HEK293 (cell line): Measurements from ENCODE around the gene INF2.

ENCODE experiments used
- CTCF ChIP-seq: fragments of 450-650 bp; formaldehyde crosslinking; IDR thresholded peaks from 2 replicates; pipeline ENCODE4 v1.5.1; 2016; ENCODE audit warnings: missing biosample characterization, missing genetic modification characterization
- FEZF1 ChIP-seq: fragments of 450-650 bp; formaldehyde crosslinking; IDR thresholded peaks from 2 replicates; pipeline ENCODE4 v1.5.1; 2016; ENCODE audit warnings: missing biosample characterization, missing genetic modification characterization
- HIC1 ChIP-seq: fragments of 450-650 bp; formaldehyde crosslinking; IDR thresholded peaks from 2 replicates; pipeline ENCODE4 v1.5.1; 2016; ENCODE audit warnings: missing biosample characterization, missing genetic modification characterization
- KLF1 ChIP-seq: fragments of 450-650 bp; formaldehyde crosslinking; IDR thresholded peaks from 2 replicates; pipeline ENCODE4 v1.5.1; 2016; ENCODE audit warnings: missing biosample characterization, missing genetic modification characterization
- KLF9 ChIP-seq: fragments of 450-650 bp; formaldehyde crosslinking; IDR thresholded peaks from 2 replicates; pipeline ENCODE4 v1.5.1; 2016; ENCODE audit warnings: missing biosample characterization, missing genetic modification characterization, low read depth
- MZF1 ChIP-seq: fragments of 450-650 bp; formaldehyde crosslinking; IDR thresholded peaks from 2 replicates; pipeline ENCODE4 v1.5.1; 2017; ENCODE audit warnings: missing biosample characterization, missing genetic modification characterization, borderline replicate concordance
- SP2 ChIP-seq: fragments of 450-650 bp; formaldehyde crosslinking; IDR thresholded peaks from 2 replicates; pipeline ENCODE4 v1.5.1; 2016; ENCODE audit warnings: missing biosample characterization, missing genetic modification characterization
- ZBTB17 ChIP-seq: fragments of 450-650 bp; formaldehyde crosslinking; IDR thresholded peaks from 2 replicates; pipeline ENCODE4 v1.5.1; 2016; ENCODE audit warnings: missing biosample characterization, missing genetic modification characterization
- ZBTB8A ChIP-seq: fragments of 450-650 bp; formaldehyde crosslinking; IDR thresholded peaks from 2 replicates; pipeline ENCODE4 v1.5.1; 2016; ENCODE audit warnings: missing biosample characterization, missing genetic modification characterization
- ZFP69B ChIP-seq: fragments of 450-650 bp; formaldehyde crosslinking; IDR thresholded peaks from 2 replicates; pipeline ENCODE4 v1.5.1; 2016; ENCODE audit warnings: missing biosample characterization, missing genetic modification characterization
- ZNF175 ChIP-seq: fragments of 450-650 bp; formaldehyde crosslinking; IDR thresholded peaks from 2 replicates; pipeline ENCODE4 v1.5.1; 2016; ENCODE audit warnings: missing biosample characterization, missing genetic modification characterization
- ZNF239 ChIP-seq: fragments of 450-650 bp; formaldehyde crosslinking; IDR thresholded peaks from 2 replicates; pipeline ENCODE4 v1.5.1; 2016; ENCODE audit warnings: missing biosample characterization, missing genetic modification characterization
- ZNF24 ChIP-seq: fragments of 450-650 bp; formaldehyde crosslinking; IDR thresholded peaks from 2 replicates; pipeline ENCODE4 v1.5.1; 2016; ENCODE audit warnings: missing biosample characterization, missing genetic modification characterization
- ZNF248 ChIP-seq: fragments of 450-650 bp; formaldehyde crosslinking; IDR thresholded peaks from 2 replicates; pipeline ENCODE4 v1.5.1; 2017; ENCODE audit warnings: missing biosample characterization, missing genetic modification characterization
- ZNF292 ChIP-seq: fragments of 450-650 bp; formaldehyde crosslinking; IDR thresholded peaks from 2 replicates; pipeline ENCODE4 v1.5.1; 2016; ENCODE audit warnings: low read depth, missing biosample characterization, missing genetic modification characterization, borderline replicate concordance
- ZNF37A ChIP-seq: fragments of 450-650 bp; IDR thresholded peaks from 2 replicates; pipeline ENCODE4 v1.5.1; 2018; ENCODE audit warnings: missing biosample characterization, missing genetic modification characterization
- ZNF391 ChIP-seq: fragments of 450-650 bp; formaldehyde crosslinking; IDR thresholded peaks from 2 replicates; pipeline ENCODE4 v1.5.1; 2016; ENCODE audit warnings: low read depth, missing biosample characterization, missing genetic modification characterization, borderline replicate concordance
- ZNF580 ChIP-seq: fragments of 450-650 bp; formaldehyde crosslinking; IDR thresholded peaks from 2 replicates; pipeline ENCODE4 v1.5.1; 2016; ENCODE audit warnings: missing biosample characterization, missing genetic modification characterization
- ZNF658 ChIP-seq: fragments of 450-650 bp; formaldehyde crosslinking; IDR thresholded peaks from 2 replicates; pipeline ENCODE4; 2016; ENCODE audit warnings: missing biosample characterization, missing genetic modification characterization
- ZNF776 ChIP-seq: fragments of 450-650 bp; formaldehyde crosslinking; IDR thresholded peaks from 2 replicates; pipeline ENCODE4 v1.5.0; 2017; ENCODE audit warnings: missing biosample characterization, missing genetic modification characterization, borderline replicate concordance
- TF ChIP-seq, protein P1 (sequence below): fragments of 450-650 bp; formaldehyde crosslinking; conservative IDR thresholded peaks from 2 replicates; pipeline ENCODE4 v1.5.1; 2016; ENCODE audit warnings: low read depth, missing biosample characterization, missing genetic modification characterization
- TF ChIP-seq, protein P2 (sequence below): fragments of 450-650 bp; IDR thresholded peaks from 2 replicates; pipeline ENCODE4 v1.5.1; 2018; ENCODE audit warnings: missing biosample characterization, missing genetic modification characterization
- TF ChIP-seq, protein P3 (sequence below): fragments of 450-650 bp; formaldehyde crosslinking; IDR thresholded peaks from 2 replicates; pipeline ENCODE4 v1.5.1; 2016; ENCODE audit warnings: missing biosample characterization, missing genetic modification characterization

The INF2 gene

GRCh38 chr14:104639885-104640548 is 49.4 kb upstream of the INF2 start (continued):
- TF ChIP-seq, protein P1, sequence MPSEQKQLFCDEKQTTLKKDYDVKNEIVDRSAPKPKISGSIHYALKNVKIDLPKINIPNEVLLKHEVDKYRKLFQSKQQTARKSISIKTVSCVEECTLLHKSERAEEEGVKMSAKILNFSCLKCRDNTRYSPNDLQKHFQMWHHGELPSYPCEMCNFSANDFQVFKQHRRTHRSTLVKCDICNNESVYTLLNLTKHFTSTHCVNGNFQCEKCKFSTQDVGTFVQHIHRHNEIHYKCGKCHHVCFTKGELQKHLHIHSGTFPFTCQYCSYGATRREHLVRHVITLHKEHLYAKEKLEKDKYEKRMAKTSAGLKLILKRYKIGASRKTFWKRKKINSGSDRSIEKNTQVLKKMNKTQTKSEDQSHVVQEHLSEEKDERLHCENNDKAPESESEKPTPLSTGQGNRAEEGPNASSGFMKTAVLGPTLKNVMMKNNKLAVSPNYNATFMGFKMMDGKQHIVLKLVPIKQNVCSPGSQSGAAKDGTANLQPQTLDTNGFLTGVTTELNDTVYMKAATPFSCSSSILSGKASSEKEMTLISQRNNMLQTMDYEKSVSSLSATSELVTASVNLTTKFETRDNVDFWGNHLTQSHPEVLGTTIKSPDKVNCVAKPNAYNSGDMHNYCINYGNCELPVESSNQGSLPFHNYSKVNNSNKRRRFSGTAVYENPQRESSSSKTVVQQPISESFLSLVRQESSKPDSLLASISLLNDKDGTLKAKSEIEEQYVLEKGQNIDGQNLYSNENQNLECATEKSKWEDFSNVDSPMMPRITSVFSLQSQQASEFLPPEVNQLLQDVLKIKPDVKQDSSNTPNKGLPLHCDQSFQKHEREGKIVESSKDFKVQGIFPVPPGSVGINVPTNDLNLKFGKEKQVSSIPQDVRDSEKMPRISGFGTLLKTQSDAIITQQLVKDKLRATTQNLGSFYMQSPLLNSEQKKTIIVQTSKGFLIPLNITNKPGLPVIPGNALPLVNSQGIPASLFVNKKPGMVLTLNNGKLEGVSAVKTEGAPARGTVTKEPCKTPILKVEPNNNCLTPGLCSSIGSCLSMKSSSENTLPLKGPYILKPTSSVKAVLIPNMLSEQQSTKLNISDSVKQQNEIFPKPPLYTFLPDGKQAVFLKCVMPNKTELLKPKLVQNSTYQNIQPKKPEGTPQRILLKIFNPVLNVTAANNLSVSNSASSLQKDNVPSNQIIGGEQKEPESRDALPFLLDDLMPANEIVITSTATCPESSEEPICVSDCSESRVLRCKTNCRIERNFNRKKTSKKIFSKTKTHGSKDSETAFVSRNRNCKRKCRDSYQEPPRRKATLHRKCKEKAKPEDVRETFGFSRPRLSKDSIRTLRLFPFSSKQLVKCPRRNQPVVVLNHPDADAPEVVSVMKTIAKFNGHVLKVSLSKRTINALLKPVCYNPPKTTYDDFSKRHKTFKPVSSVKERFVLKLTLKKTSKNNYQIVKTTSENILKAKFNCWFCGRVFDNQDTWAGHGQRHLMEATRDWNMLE (tag by site-specific recombination) = no peak
- no peak for TF ChIP-seq ZNF37A (tag by site-specific recombination)
- TF ChIP-seq CTCF (tag by site-specific recombination) = peak; percentile 97
- TF ChIP-seq ZNF239 (tag by site-specific recombination) = no peak
- TF ChIP-seq ZNF391 (tag by site-specific recombination) = no peak; the same call in 1 of the 2 replicates
- TF ChIP-seq, protein P2, sequence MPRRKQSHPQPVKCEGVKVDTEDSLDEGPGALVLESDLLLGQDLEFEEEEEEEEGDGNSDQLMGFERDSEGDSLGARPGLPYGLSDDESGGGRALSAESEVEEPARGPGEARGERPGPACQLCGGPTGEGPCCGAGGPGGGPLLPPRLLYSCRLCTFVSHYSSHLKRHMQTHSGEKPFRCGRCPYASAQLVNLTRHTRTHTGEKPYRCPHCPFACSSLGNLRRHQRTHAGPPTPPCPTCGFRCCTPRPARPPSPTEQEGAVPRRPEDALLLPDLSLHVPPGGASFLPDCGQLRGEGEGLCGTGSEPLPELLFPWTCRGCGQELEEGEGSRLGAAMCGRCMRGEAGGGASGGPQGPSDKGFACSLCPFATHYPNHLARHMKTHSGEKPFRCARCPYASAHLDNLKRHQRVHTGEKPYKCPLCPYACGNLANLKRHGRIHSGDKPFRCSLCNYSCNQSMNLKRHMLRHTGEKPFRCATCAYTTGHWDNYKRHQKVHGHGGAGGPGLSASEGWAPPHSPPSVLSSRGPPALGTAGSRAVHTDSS = no peak
- TF ChIP-seq KLF1 (tag by site-specific recombination) = 0 out of 2 replicates have a peak, but pooled peaks have one; percentile 21
- peak; percentile 89 for TF ChIP-seq ZBTB17
- no peak for TF ChIP-seq ZNF776
- no peak for TF ChIP-seq HIC1
- TF ChIP-seq KLF9 (tag by site-specific recombination) = peak; percentile 32; the same call in 1 of the 2 replicates
- no peak for TF ChIP-seq ZNF292
- no peak for TF ChIP-seq FEZF1
- no peak for TF ChIP-seq ZFP69B (tag by site-specific recombination)
- TF ChIP-seq SP2 (tag by site-specific recombination) = 0 out of 2 replicates have a peak, but pooled peaks have one; percentile 10
- TF ChIP-seq ZNF24 (tag by site-specific recombination) = no peak
- TF ChIP-seq ZNF580 = peak; percentile 75
- no peak for TF ChIP-seq MZF1 (tag by site-specific recombination)
- TF ChIP-seq, protein P3, sequence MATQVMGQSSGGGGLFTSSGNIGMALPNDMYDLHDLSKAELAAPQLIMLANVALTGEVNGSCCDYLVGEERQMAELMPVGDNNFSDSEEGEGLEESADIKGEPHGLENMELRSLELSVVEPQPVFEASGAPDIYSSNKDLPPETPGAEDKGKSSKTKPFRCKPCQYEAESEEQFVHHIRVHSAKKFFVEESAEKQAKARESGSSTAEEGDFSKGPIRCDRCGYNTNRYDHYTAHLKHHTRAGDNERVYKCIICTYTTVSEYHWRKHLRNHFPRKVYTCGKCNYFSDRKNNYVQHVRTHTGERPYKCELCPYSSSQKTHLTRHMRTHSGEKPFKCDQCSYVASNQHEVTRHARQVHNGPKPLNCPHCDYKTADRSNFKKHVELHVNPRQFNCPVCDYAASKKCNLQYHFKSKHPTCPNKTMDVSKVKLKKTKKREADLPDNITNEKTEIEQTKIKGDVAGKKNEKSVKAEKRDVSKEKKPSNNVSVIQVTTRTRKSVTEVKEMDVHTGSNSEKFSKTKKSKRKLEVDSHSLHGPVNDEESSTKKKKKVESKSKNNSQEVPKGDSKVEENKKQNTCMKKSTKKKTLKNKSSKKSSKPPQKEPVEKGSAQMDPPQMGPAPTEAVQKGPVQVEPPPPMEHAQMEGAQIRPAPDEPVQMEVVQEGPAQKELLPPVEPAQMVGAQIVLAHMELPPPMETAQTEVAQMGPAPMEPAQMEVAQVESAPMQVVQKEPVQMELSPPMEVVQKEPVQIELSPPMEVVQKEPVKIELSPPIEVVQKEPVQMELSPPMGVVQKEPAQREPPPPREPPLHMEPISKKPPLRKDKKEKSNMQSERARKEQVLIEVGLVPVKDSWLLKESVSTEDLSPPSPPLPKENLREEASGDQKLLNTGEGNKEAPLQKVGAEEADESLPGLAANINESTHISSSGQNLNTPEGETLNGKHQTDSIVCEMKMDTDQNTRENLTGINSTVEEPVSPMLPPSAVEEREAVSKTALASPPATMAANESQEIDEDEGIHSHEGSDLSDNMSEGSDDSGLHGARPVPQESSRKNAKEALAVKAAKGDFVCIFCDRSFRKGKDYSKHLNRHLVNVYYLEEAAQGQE (tag by site-specific recombination) = no peak
- no peak for TF ChIP-seq ZNF175 (tag by site-specific recombination)
- TF ChIP-seq ZNF658 (tag by site-specific recombination) = no peak
- no peak for TF ChIP-seq ZNF248 (tag by site-specific recombination)
- TF ChIP-seq ZBTB8A (tag by site-specific recombination) = no peak
